H1 (cell line): ENCODE data around the gene EPHA3. TPM values are rescaled to one million over a fixed set of nuclear protein-coding genes. Genes with fewer than 3 reads are reported as not detected.

Experiments used
- CTCF ChIA-PET: fragments of 300-600 bp; sonication (Branson Sonifier 250); formaldehyde crosslinking; loops from one replicate; lab custom pipeline; 2021; ENCODE audit not compliant: partially characterized antibody; lab: Charles Lee
- POLR2A ChIA-PET: fragments of 300-600 bp; sonication (Branson Sonifier 250); formaldehyde crosslinking; loops from one replicate; lab custom pipeline; 2021; ENCODE audit warnings: inconsistent platforms; ENCODE audit not compliant: partially characterized antibody; lab: Charles Lee
- DNase-seq, 2 experiments: peaks; one replicate each; pipeline versions ENCODE4 v3.0.0 to v3.0.0-alpha.2; 2010 to 2022; ENCODE audit warnings: low spot score in 2 of 2, low read depth in 1 of 2, mixed read lengths in 1 of 2
- FAIRE-seq: peaks from 2 replicates; lab custom pipeline; 2011; peaks lifted over from hg19 to GRCh38; lab: Jason Lieb, UNC
- H2AFZ ChIP-seq: 2 replicates; pipeline ENCODE4 v1.8.1; 2012; ENCODE audit warnings: low read length, inconsistent platforms
- H2AK5ac ChIP-seq: 2 replicates; pipeline ENCODE4 v1.6.1; 2013; ENCODE audit warnings: low read depth, low read length
- H2BK120ac ChIP-seq: replicated peaks from 2 replicates; pipeline ENCODE3; 2013; ENCODE audit warnings: low read depth, low read length, inconsistent platforms
- H2BK12ac ChIP-seq: 2 replicates; pipeline ENCODE4 v1.6.1; 2013; ENCODE audit warnings: low read depth, low read length
- H2BK15ac ChIP-seq: 2 replicates; pipeline ENCODE4 v1.6.1; 2013; ENCODE audit warnings: low read length
- H2BK20ac ChIP-seq: 2 replicates; pipeline ENCODE4 v1.6.1; 2013; ENCODE audit warnings: low read length
- H2BK5ac ChIP-seq: 2 replicates; pipeline ENCODE4 v1.6.1; 2013; ENCODE audit warnings: low read depth, low read length
- H3K14ac ChIP-seq: 2 replicates; pipeline ENCODE4 v1.6.1; 2013; ENCODE audit warnings: inconsistent platforms; ENCODE audit not compliant: insufficient read length
- H3K18ac ChIP-seq: 2 replicates; pipeline ENCODE4 v1.6.1; 2013; ENCODE audit warnings: low read length; ENCODE audit errors: extremely low read depth
- H3K23ac ChIP-seq: 2 replicates; pipeline ENCODE4 v1.6.1; 2013; ENCODE audit warnings: inconsistent platforms; ENCODE audit not compliant: insufficient read length
- H3K23me2 ChIP-seq: 2 replicates; pipeline ENCODE4 v1.6.1; 2013; ENCODE audit warnings: low read depth, low read length
- H3K27ac ChIP-seq: 2 replicates; pipeline ENCODE4 v1.6.1; 2011; ENCODE audit warnings: low read depth, low read length, inconsistent platforms
- H3K27me3 ChIP-seq, 4 experiments: replicated peaks in 1 of 4; 1 replicate in 1 of 4; 2 replicates in 3 of 4; pipeline versions ENCODE4 v1.6.1 to v1.8.1; 2011 to 2013; ENCODE audit warnings: low read length in 3 of 4, mild to moderate bottlenecking in 3 of 4, inconsistent platforms in 2 of 4, mixed read lengths in 2 of 4, moderate library complexity in 1 of 4; ENCODE audit not compliant: control insufficient read depth in 3 of 4, insufficient read depth in 3 of 4; ENCODE audit errors: extremely low read depth in 1 of 4
- H3K36me3 ChIP-seq, 4 experiments: 2 replicates each; pipeline versions ENCODE4 v1.6.1 to v1.8.1; 2011 to 2013; ENCODE audit warnings: mild to moderate bottlenecking in 4 of 4, low read length in 3 of 4, moderate library complexity in 2 of 4, control low read depth in 1 of 4, inconsistent platforms in 1 of 4; ENCODE audit not compliant: insufficient read depth in 4 of 4, control insufficient read depth in 2 of 4
- H3K4ac ChIP-seq: replicated peaks from 2 replicates; pipeline ENCODE3; 2013; ENCODE audit warnings: low read length, low read depth, mixed read lengths, inconsistent platforms; ENCODE audit not compliant: insufficient read length
- H3K4me1 ChIP-seq, 4 experiments: replicated peaks in 1 of 4; 1 replicate in 1 of 4; 2 replicates in 3 of 4; pipeline versions ENCODE4 v1.6.1 to v1.8.1; 2011 to 2013; ENCODE audit warnings: low read length in 3 of 4, inconsistent platforms in 2 of 4, mixed read lengths in 1 of 4; ENCODE audit not compliant: insufficient read depth in 4 of 4, control insufficient read depth in 3 of 4
- H3K4me2 ChIP-seq, 2 experiments: 2 replicates each; pipeline versions ENCODE4 v1.6.1 to v1.8.1; 2011 to 2013; ENCODE audit warnings: low read depth in 2 of 2, low read length in 2 of 2, control low read depth in 1 of 2, inconsistent platforms in 1 of 2, mild to moderate bottlenecking in 1 of 2; ENCODE audit not compliant: insufficient read depth in 1 of 2
- H3K4me3 ChIP-seq, 4 experiments: fragments of 200-600, 300-600 bp in 1 of 4; sonication (generic), shearing (Covaris generic), sonication (Bioruptor Twin) in 1 of 4; 2 replicates each; pipeline versions ENCODE4 v1.5.1 to v1.8.1; 2011 to 2016; ENCODE audit warnings: low read length in 4 of 4, low read depth in 3 of 4, control low read depth in 2 of 4, inconsistent platforms in 2 of 4, mild to moderate bottlenecking in 2 of 4, mixed read lengths in 1 of 4, moderate library complexity in 1 of 4; ENCODE audit not compliant: insufficient read depth in 2 of 4; ENCODE audit errors: extremely low read depth in 1 of 4
- H3K56ac ChIP-seq: replicated peaks from 2 replicates; pipeline ENCODE3; 2013; ENCODE audit warnings: low read depth, mild to moderate bottlenecking, mixed read lengths, low read length, inconsistent platforms; ENCODE audit not compliant: insufficient read length
- H3K79me1 ChIP-seq: 2 replicates; pipeline ENCODE4 v1.6.1; 2013; ENCODE audit warnings: low read depth, low read length, control low read depth
- H3K79me2 ChIP-seq, 2 experiments: 2 replicates each; pipeline versions ENCODE4 v1.6.1 to v1.8.1; 2012 to 2013; ENCODE audit warnings: low read length in 2 of 2, mild to moderate bottlenecking in 2 of 2, inconsistent platforms in 1 of 2; ENCODE audit not compliant: insufficient read depth in 2 of 2, control insufficient read depth in 1 of 2
- H3K9ac ChIP-seq, 4 experiments: replicated peaks in 1 of 4; 1 replicate in 1 of 4; 2 replicates in 3 of 4; pipeline versions ENCODE4 v1.6.1 to v1.8.1; 2011 to 2013; ENCODE audit warnings: low read depth in 3 of 4, low read length in 3 of 4, control low read depth in 2 of 4, mild to moderate bottlenecking in 2 of 4, moderate library complexity in 2 of 4, inconsistent platforms in 1 of 4; ENCODE audit errors: extremely low read depth in 1 of 4
- H3K9me3 ChIP-seq, 2 experiments: 2 replicates each; pipeline versions ENCODE4 v1.6.1 to v1.8.1; 2012 to 2013; ENCODE audit warnings: mild to moderate bottlenecking in 2 of 2, moderate library complexity in 2 of 2, control low read depth in 1 of 2, inconsistent platforms in 1 of 2, low read depth in 1 of 2, low read length in 1 of 2, mixed read lengths in 1 of 2; ENCODE audit not compliant: insufficient read depth in 2 of 2
- H4K20me1 ChIP-seq, 2 experiments: replicated peaks in 1 of 2; 2 replicates each; pipeline versions ENCODE3 to v1.8.1; 2011 to 2013; ENCODE audit warnings: inconsistent platforms in 2 of 2, low read length in 2 of 2, mild to moderate bottlenecking in 1 of 2; ENCODE audit not compliant: insufficient read depth in 2 of 2, control insufficient read depth in 1 of 2
- H4K5ac ChIP-seq: 2 replicates; pipeline ENCODE4 v1.6.1; 2013; ENCODE audit warnings: low read length, low read depth, mixed read lengths, inconsistent platforms; ENCODE audit not compliant: insufficient read length
- H4K8ac ChIP-seq: 2 replicates; pipeline ENCODE4 v1.8.0; 2013; ENCODE audit warnings: mild to moderate bottlenecking, moderate library complexity, low read length, inconsistent platforms; ENCODE audit not compliant: insufficient read depth; ENCODE audit errors: extremely low read depth
- H4K91ac ChIP-seq: replicated peaks from 2 replicates; pipeline ENCODE3; 2013; ENCODE audit warnings: low read length, mixed read lengths, inconsistent platforms; ENCODE audit not compliant: insufficient read length
- BRCA1 ChIP-seq: IDR thresholded peaks from 2 replicates; pipeline ENCODE4 v1.6.1; 2012; ENCODE audit warnings: low read depth, low read length, improper control_type of control experiment
- CTBP2 ChIP-seq: IDR thresholded peaks from 2 replicates; pipeline ENCODE4 v1.7.0; 2011; ENCODE audit warnings: borderline replicate concordance, mild to moderate bottlenecking, moderate library complexity, mixed read lengths, low read length; ENCODE audit not compliant: insufficient read depth, insufficient read length
- FOSL1 ChIP-seq: IDR thresholded peaks from 2 replicates; pipeline ENCODE4 v1.6.1; 2011; ENCODE audit warnings: mild to moderate bottlenecking, low read depth, low read length, moderate library complexity; ENCODE audit not compliant: insufficient read depth
- HDAC6 ChIP-seq: IDR thresholded peaks from one replicate; pipeline ENCODE4 v1.7.1; 2012; ENCODE audit warnings: low read depth, mild to moderate bottlenecking, inconsistent platforms, low read length, moderate library complexity
- KDM1A ChIP-seq: fragments of 200-600, 300-600 bp; sonication (generic); IDR thresholded peaks from 2 replicates; pipeline ENCODE4 v1.7.1; 2016; ENCODE audit warnings: mild to moderate bottlenecking, low read length, borderline replicate concordance
- MAFK ChIP-seq: IDR thresholded peaks from 2 replicates; pipeline ENCODE4 v1.6.1; 2012; ENCODE audit warnings: low read depth, mild to moderate bottlenecking, improper control_type of control experiment, low read length
- MAX ChIP-seq: IDR thresholded peaks from 2 replicates; pipeline ENCODE4 v1.6.1; 2012; ENCODE audit warnings: inconsistent platforms
- NANOG ChIP-seq: IDR thresholded peaks from 2 replicates; pipeline ENCODE4 v1.6.1; 2011; ENCODE audit warnings: low read length, low read depth, mild to moderate bottlenecking, inconsistent platforms; ENCODE audit not compliant: insufficient read depth, poor library complexity, severe bottlenecking
- PHF8 ChIP-seq: fragments of 200-600 bp; sonication (generic); conservative IDR thresholded peaks from 2 replicates; pipeline ENCODE4 v1.7.1; 2012; ENCODE audit warnings: low read depth, mild to moderate bottlenecking, inconsistent platforms, low read length, moderate library complexity
- RAD21 ChIP-seq, 2 experiments: IDR thresholded peaks in 1 of 2; conservative IDR thresholded peaks in 1 of 2; 2 replicates each; pipeline ENCODE4 v1.6.1; 2011; ENCODE audit warnings: low read depth in 2 of 2, low read length in 2 of 2, improper control_type of control experiment in 1 of 2, inconsistent platforms in 1 of 2, mild to moderate bottlenecking in 1 of 2, moderate library complexity in 1 of 2
- RFX5 ChIP-seq: IDR thresholded peaks from 2 replicates; pipeline ENCODE4 v1.6.1; 2011; ENCODE audit warnings: low read depth, low read length, improper control_type of control experiment, borderline replicate concordance
- SUZ12 ChIP-seq: fragments of 200-600 bp; sonication (generic); IDR thresholded peaks from 2 replicates; pipeline ENCODE4 v1.6.1; 2012; ENCODE audit warnings: mild to moderate bottlenecking, inconsistent platforms, low read length, moderate library complexity, mixed read lengths
- TAF7 ChIP-seq: optimal IDR thresholded peaks from 2 replicates; pipeline ENCODE3; 2011; ENCODE audit warnings: low read depth, mild to moderate bottlenecking, inconsistent platforms, low read length, moderate library complexity, borderline replicate concordance
- TBP ChIP-seq: IDR thresholded peaks from 2 replicates; pipeline ENCODE4 v1.6.1; 2011; ENCODE audit warnings: low read depth, low read length, improper control_type of control experiment
- WGBS, 2 experiments: shearing (Covaris generic) in 1 of 2; methylation state at CpG; one replicate each; pipeline versions ENCODE4 v1.1.6 to v1.1.7; 2013 to 2015; ENCODE audit warnings: low lambda C conversion rate in 2 of 2, mixed read lengths in 2 of 2, inconsistent platforms in 1 of 2, low coverage in 1 of 2, missing lambda C conversion rate in 1 of 2; ENCODE audit not compliant: insufficient replicate concordance in 2 of 2, insufficient coverage in 1 of 2, insufficient read length in 1 of 2; ENCODE audit errors: extremely low coverage in 1 of 2, missing lambda C conversion rate in 1 of 2; 5-methylcytosine and 5-hydroxymethylcytosine counted together
- polyA plus RNA-seq, 7 experiments: library from polyadenylated mRNA; depleted of rRNA in 3 of 7; stranded (reverse) in 5 of 7; unstranded in 2 of 7; fragments of >200 nt in 5 of 7; fragments of 200-250 nt in 2 of 7; gene quantifications; 1 replicate in 5 of 7; 2 replicates in 1 of 7; 4 replicates in 1 of 7; pipeline versions ENCODE4 v1.2.1 to v1.2.3, GENCODE V29; 2011 to 2013; ENCODE audit warnings: missing spikeins in 2 of 7, mixed read lengths in 2 of 7
- total RNA-seq: library from RNA; stranded (reverse); fragmentation: NEBNext Ultra II Directional; extraction: Animal tissue kit (Norgen Biotek cat#: 25700); gene quantifications from 2 replicates; pipeline ENCODE4 v1.2.1, GENCODE V29; 2021

Gene EPHA3
- total and polyA plus RNA-seq, 2 of the 8 experiments (the other 6 are each of a cell fraction or from before 2014, with no cell fraction given): 0.09 to 0.22 TPM

GRCh38 chr3:89392991-89393390, 285.6 kb downstream of the EPHA3 start:
- H3K4me3 ChIP-seq: no peak overlapping the region
- no peak overlapping the region for H2BK20ac ChIP-seq
- no peak overlapping the region for H3K27ac ChIP-seq
- H2AFZ ChIP-seq: no peak overlapping the region
- POLR2A ChIA-PET: no interaction called here
- no peaks in the 10 kb centered on the region for H4K20me1 ChIP-seq
- no peak overlapping the region for H3K56ac ChIP-seq
- H3K4me2 ChIP-seq: no peak overlapping the region
- H3K9me3 ChIP-seq: no peaks in the 10 kb centered on the region
- DNase-seq (no peak), FAIRE-seq (no peak)
- no peak overlapping the region for H3K18ac ChIP-seq
- H3K79me2 ChIP-seq: no peaks in the 10 kb centered on the region
- no peaks in the 10 kb centered on the region for H3K27me3 ChIP-seq
- H2BK12ac ChIP-seq: no peak overlapping the region
- no peak overlapping the region for H3K9ac ChIP-seq
- 92% methylated on average over 3 of the region's 3 CpGs; no CpG with 5 or more reads in 1 of the 2 experiments for WGBS, 2 experiments
- no peaks in the 10 kb centered on the region for H3K79me1 ChIP-seq
- H3K36me3 ChIP-seq: no peaks in the 10 kb centered on the region
- no peak overlapping the region for H2BK5ac ChIP-seq
- no peaks in the 10 kb centered on the region for H3K23me2 ChIP-seq
- CTCF ChIA-PET: interaction anchor here (1.2 kb wide), 1 partner anchor 13 kb away, joined by 4 read pairs; no protein-coding TSS in a partner anchor
- H2BK120ac ChIP-seq: no peak overlapping the region
- no peak overlapping the region for H3K4ac ChIP-seq
- H2BK15ac ChIP-seq: no peak overlapping the region
- H4K8ac ChIP-seq: no peak overlapping the region
- no peak overlapping the region for H2AK5ac ChIP-seq
- H4K91ac ChIP-seq: no peak overlapping the region
- no peak overlapping the region for H4K5ac ChIP-seq
- H3K23ac ChIP-seq: no peak overlapping the region
- no peak overlapping the region for H3K14ac ChIP-seq
- H3K4me1 ChIP-seq: no peaks in the 10 kb centered on the region
- TF ChIP-seq PHF8 (no peak), MAX (no peak), TAF7 (no peak), NANOG (no peak), CTBP2 (no peak), BRCA1 (no peak), MAFK (no peak), RAD21 (IDR thresholded peaks at IDR 0.05 in 1 of 2, conservative IDR thresholded peaks at IDR 0.05 in 1 of 2; ENCODE audit: low read depth in 2 of 2, low read length in 2 of 2) (no peak), FOSL1 (no peak), RFX5 (no peak), SUZ12 (no peak), HDAC6 (no peak), KDM1A (no peak), TBP (no peak)
